Uterus (tissue), 2 donors: ENCODE data around the gene DUSP6.

Source experiments
- POLR2A ChIP-seq, 2 donors: fragments of 450-650 bp; IDR thresholded peaks; one replicate each; pipeline ENCODE4 v1.6.1; 2016; ENCODE audit warnings: antibody characterized with exemption in 2 of 2, mild to moderate bottlenecking in 1 of 2, moderate library complexity in 1 of 2
- TF ChIP-seq, protein P1 (sequence below), 4 experiments: fragments of 200-600 bp in 2 of 4; fragments of 450-650 bp in 2 of 4; sonication (generic) in 2 of 4; IDR thresholded peaks; one replicate each; pipeline ENCODE4 v1.5.1; 2016 to 2019; ENCODE audit warnings: antibody characterized with exemption in 4 of 4, mild to moderate bottlenecking in 2 of 4, moderate library complexity in 1 of 4

DNA sequence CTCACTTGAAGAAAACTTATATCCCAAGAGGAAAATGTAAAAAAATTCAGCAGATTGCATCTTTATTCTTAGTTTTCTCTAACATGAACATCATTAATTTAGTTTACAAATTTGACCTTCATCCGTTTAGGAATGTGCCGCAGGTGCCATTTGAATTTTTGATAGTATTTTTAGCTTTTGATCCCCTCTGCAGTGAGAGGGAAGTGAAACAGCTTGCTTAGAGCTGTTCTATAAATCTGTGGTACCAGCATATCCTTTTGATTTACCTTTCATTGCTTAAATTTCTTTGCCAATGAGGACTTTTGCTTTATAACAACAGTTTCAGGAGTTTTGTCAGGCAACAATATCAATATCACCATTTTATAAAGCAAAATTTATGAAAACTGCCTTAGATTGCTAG, 32.7 kb downstream of the DUSP6 start:
- TF ChIP-seq, protein P1, sequence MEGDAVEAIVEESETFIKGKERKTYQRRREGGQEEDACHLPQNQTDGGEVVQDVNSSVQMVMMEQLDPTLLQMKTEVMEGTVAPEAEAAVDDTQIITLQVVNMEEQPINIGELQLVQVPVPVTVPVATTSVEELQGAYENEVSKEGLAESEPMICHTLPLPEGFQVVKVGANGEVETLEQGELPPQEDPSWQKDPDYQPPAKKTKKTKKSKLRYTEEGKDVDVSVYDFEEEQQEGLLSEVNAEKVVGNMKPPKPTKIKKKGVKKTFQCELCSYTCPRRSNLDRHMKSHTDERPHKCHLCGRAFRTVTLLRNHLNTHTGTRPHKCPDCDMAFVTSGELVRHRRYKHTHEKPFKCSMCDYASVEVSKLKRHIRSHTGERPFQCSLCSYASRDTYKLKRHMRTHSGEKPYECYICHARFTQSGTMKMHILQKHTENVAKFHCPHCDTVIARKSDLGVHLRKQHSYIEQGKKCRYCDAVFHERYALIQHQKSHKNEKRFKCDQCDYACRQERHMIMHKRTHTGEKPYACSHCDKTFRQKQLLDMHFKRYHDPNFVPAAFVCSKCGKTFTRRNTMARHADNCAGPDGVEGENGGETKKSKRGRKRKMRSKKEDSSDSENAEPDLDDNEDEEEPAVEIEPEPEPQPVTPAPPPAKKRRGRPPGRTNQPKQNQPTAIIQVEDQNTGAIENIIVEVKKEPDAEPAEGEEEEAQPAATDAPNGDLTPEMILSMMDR (IDR thresholded peaks at IDR 0.05) = no peak
- TF ChIP-seq POLR2A (IDR thresholded peaks at IDR 0.05) = no peak
